ENCODE measurements around the gene DYNC2H1. TPM values are rescaled to one million over a fixed set of nuclear protein-coding genes. Genes with fewer than 3 reads are reported as not detected.

DYNC2H1 gene
- total RNA-seq, 2 donors from 2014 or later, result 18.1 to 18.2 TPM

- WGBS, result 91% methylated on average over 3 of the region's 3 CpGs
- H3K4me3 ChIP-seq, result no peak overlapping the region
- intact Hi-C loops (cut with DNase I), result no loop called here
- H3K27me3 ChIP-seq (replicated peaks; ENCODE audit: insufficient read depth), result no peaks in the 10 kb centered on the region
- DNase-seq (ENCODE audit: low spot score), result no peak
- no peaks in the 10 kb centered on the region for H3K36me3 ChIP-seq
- no peaks in the 10 kb centered on the region for H3K9me3 ChIP-seq
- no peaks in the 10 kb centered on the region for H3K4me1 ChIP-seq (replicated peaks)
- TF ChIP-seq POLR2AphosphoS5 (IDR thresholded peaks at IDR 0.05) (no peak), CTCF (IDR thresholded peaks at IDR 0.05) (no peak), POLR2A (IDR thresholded peaks at IDR 0.05) (no peak)
- H3K27ac ChIP-seq, result no peak overlapping the region
These were observed 206.0 kb downstream of the DYNC2H1 start for GRCh38 chr11:103315248-103315647.

- intact Hi-C loops (cut with DNase I), result no loop called here
- WGBS, result 58% methylated on average over 3 of the region's 3 CpGs
- H3K36me3 ChIP-seq, result no peaks in the 10 kb centered on the region
- H3K4me1 ChIP-seq (replicated peaks), result no peaks in the 10 kb centered on the region
- TF ChIP-seq POLR2AphosphoS5 (IDR thresholded peaks at IDR 0.05), result no peak
- no peak for TF ChIP-seq POLR2A (IDR thresholded peaks at IDR 0.05)
- TF ChIP-seq CTCF (IDR thresholded peaks at IDR 0.05), result no peak
- no peaks in the 10 kb centered on the region for H3K27me3 ChIP-seq (replicated peaks; ENCODE audit: insufficient read depth)
- H3K9me3 ChIP-seq, result no peaks in the 10 kb centered on the region
- no peak overlapping the region for H3K4me3 ChIP-seq
- H3K27ac ChIP-seq, result no peak overlapping the region
- DNase-seq (ENCODE audit: low spot score), result no peak
These were observed 207.9 kb downstream of the DYNC2H1 start for GRCh38 chr11:103317118-103317517.

GRCh38 chr11:103322821-103323220, 213.6 kb downstream of the DYNC2H1 start:
- 65% methylated on average over 6 of the region's 6 CpGs for WGBS
- Histone ChIP-seq H3K27me3 (replicated peaks; ENCODE audit: insufficient read depth) (no peaks in the 10 kb centered on the region), H3K36me3 (no peaks in the 10 kb centered on the region), H3K4me1 (replicated peaks) (no peaks in the 10 kb centered on the region), H3K9me3 (no peaks in the 10 kb centered on the region), H3K27ac (no peak overlapping the region), H3K4me3 (no peak overlapping the region)
- intact Hi-C loops (cut with DNase I), result no loop called here
- no peak for DNase-seq (ENCODE audit: low spot score)
- no peak for TF ChIP-seq POLR2AphosphoS5 (IDR thresholded peaks at IDR 0.05)
- no peak for TF ChIP-seq POLR2A (IDR thresholded peaks at IDR 0.05)
- TF ChIP-seq CTCF (IDR thresholded peaks at IDR 0.05), result no peak

- Histone ChIP-seq H3K9me3 (no peaks in the 10 kb centered on the region), H3K36me3 (no peaks in the 10 kb centered on the region), H3K27me3 (replicated peaks; ENCODE audit: insufficient read depth) (no peaks in the 10 kb centered on the region), H3K27ac (no peak overlapping the region), H3K4me3 (no peak overlapping the region), H3K4me1 (replicated peaks) (no peaks in the 10 kb centered on the region)
- TF ChIP-seq POLR2AphosphoS5 (IDR thresholded peaks at IDR 0.05), result no peak
- no peak for TF ChIP-seq CTCF (IDR thresholded peaks at IDR 0.05)
- no peak for TF ChIP-seq POLR2A (IDR thresholded peaks at IDR 0.05)
- 79% methylated on average over 7 of the region's 7 CpGs for WGBS
- intact Hi-C loops (cut with DNase I), result no loop called here
- no peak for DNase-seq (ENCODE audit: low spot score)
These were observed 216.5 kb downstream of the DYNC2H1 start for GRCh38 chr11:103325686-103326069.

- TF ChIP-seq POLR2A (IDR thresholded peaks at IDR 0.05), result no peak
- peak in 3 of 4 experiments; percentile 20 to 27 (median 24) for TF ChIP-seq CTCF (IDR thresholded peaks at IDR 0.05)
- no peak for TF ChIP-seq POLR2AphosphoS5 (IDR thresholded peaks at IDR 0.05)
- no peak overlapping the region for H3K4me3 ChIP-seq
These were observed 217.0 kb downstream of the DYNC2H1 start for GRCh38 chr11:103326070-103326794.

More at GRCh38 chr11:103326070-103326794, 217.0 kb downstream of the DYNC2H1 start:
- WGBS, result 81% methylated on average over 24 of the region's 25 CpGs
- no peaks in the 10 kb centered on the region for H3K27me3 ChIP-seq (replicated peaks; ENCODE audit: insufficient read depth)
- no peaks in the 10 kb centered on the region for H3K9me3 ChIP-seq
- no peak overlapping the region for H3K27ac ChIP-seq
- intact Hi-C loops (cut with DNase I), result no loop called here
- DNase-seq (ENCODE audit: low spot score), result peak; percentile 29
- no peaks in the 10 kb centered on the region for H3K4me1 ChIP-seq (replicated peaks)
- H3K36me3 ChIP-seq, result no peaks in the 10 kb centered on the region

Measured in prostate gland (tissue), 2 donors.